Esophagus muscularis mucosa (tissue), 4 donors: Measurements from ENCODE around the gene CHMP6. TPM values are rescaled to one million over a fixed set of nuclear protein-coding genes. Genes with fewer than 3 reads are reported as not detected.

ENCODE experiments used
- total RNA-seq, 4 donors: library from RNA; depleted of rRNA; stranded (reverse); fragments of >200 nt; gene quantifications; one replicate each; pipeline versions ENCODE4 v1.1.0 to v1.2.1, GENCODE V29; 2016

Gene CHMP6
- total RNA-seq, 4 donors from 2014 or later: 17.6 to 29.2 (median 25.8) TPM

Other genes starting within 250 kb of the CHMP6 start
- 10 to 100 TPM; 31.1 to 54.5 (median 36.7) TPM for gene BAIAP2, start 43.3 kb downstream of the CHMP6 start, total RNA-seq
- gene PVALEF, start 173.7 kb downstream of the CHMP6 start, total RNA-seq: not detected
- gene AATK, start 174.4 kb downstream of the CHMP6 start, total RNA-seq: 10 to 100 TPM; 13.7 to 24.6 (median 16.0) TPM
- 10 to 100 TPM in 1 of 4 donors, 1 to 10 TPM in 3; 4.5 to 10.6 (median 8.9) TPM for gene CEP131, start 231.1 kb downstream of the CHMP6 start, total RNA-seq
- 10 to 100 TPM; 19.5 to 31.6 (median 23.5) TPM for gene TEPSIN, start 247.2 kb downstream of the CHMP6 start, total RNA-seq
- gene NDUFAF8, start 247.5 kb downstream of the CHMP6 start, total RNA-seq: 10 to 100 TPM; 34.6 to 54.8 (median 40.4) TPM